A549 (cell line): ENCODE results near the gene PCGF5. TPM values are rescaled to one million over a fixed set of nuclear protein-coding genes. Genes with fewer than 3 reads are reported as not detected.

Source experiments
- ATAC-seq, 2 experiments: fragments of 200-7000 bp in 1 of 2; fragments of >200 bp in 1 of 2; cut with Nextera tagmentation in 1 of 2; cut with Tn5 transposase in 1 of 2; 3 replicates each; pipeline versions ENCODE4 v1.8.0 to v1.9.1; 2018 to 2020; ENCODE audit warnings: mild to moderate bottlenecking in 1 of 2, moderate library complexity in 1 of 2
- CTCF ChIA-PET: fragments of 300-600 bp; sonication (Branson Sonifier 250); formaldehyde crosslinking; extraction: SDS; loops from one replicate; lab custom pipeline; 2021; ENCODE audit warnings: antibody characterized with exemption, inconsistent platforms; lab: Yijun Ruan, JAX
- POLR2A ChIA-PET: fragments of 350-600 bp; formaldehyde crosslinking; extraction: SDS; loops from one replicate; lab custom pipeline; 2021; ENCODE audit warnings: antibody characterized with exemption, inconsistent platforms; lab: Yijun Ruan, JAX
- DNase-seq, 2 experiments: peaks; one replicate each; pipeline versions ENCODE4 v3.0.0 to v3.0.0-alpha.2; 2011 to 2016; ENCODE audit warnings: low read depth in 1 of 2, low spot score in 1 of 2
- FAIRE-seq: peaks from 2 replicates; lab custom pipeline; 2011; peaks lifted over from hg19 to GRCh38; lab: Jason Lieb, UNC
- H3K27ac ChIP-seq, 2 experiments: fragments of >200 bp; sonication (Bioruptor Twin); formaldehyde crosslinking; 3 replicates each; pipeline ENCODE4 v1.5.1; 2016 to 2017
- H3K4me1 ChIP-seq: fragments of >200 bp; sonication (Bioruptor Twin); formaldehyde crosslinking; 3 replicates; pipeline ENCODE4 v1.6.1; 2016
- H3K4me2 ChIP-seq: fragments of >200 bp; sonication (Bioruptor Twin); formaldehyde crosslinking; 3 replicates; pipeline ENCODE4 v1.6.1; 2016
- H3K4me3 ChIP-seq: fragments of >200 bp; sonication (Bioruptor Twin); formaldehyde crosslinking; 3 replicates; pipeline ENCODE4 v1.5.1; 2016
- H3K9me3 ChIP-seq: fragments of >200 bp; sonication (Bioruptor Twin); formaldehyde crosslinking; 3 replicates; pipeline ENCODE4 v1.6.1; 2016
- BCL3 ChIP-seq: fragments of >200 bp; sonication (Bioruptor Twin); formaldehyde crosslinking; IDR thresholded peaks from 3 replicates; pipeline ENCODE4 v1.6.1; 2016
- BHLHE40 ChIP-seq: IDR thresholded peaks from 2 replicates; pipeline ENCODE4 v1.6.1; 2012; ENCODE audit warnings: low read depth, low read length, inconsistent platforms
- CEBPB ChIP-seq, 2 experiments: fragments of >200 bp in 1 of 2; sonication (Bioruptor Twin) in 1 of 2; formaldehyde crosslinking in 1 of 2; IDR thresholded peaks; 2 replicates each; pipeline ENCODE4 v1.6.1; 2012 to 2016
- CHD2 ChIP-seq: fragments of 150-350 bp; IDR thresholded peaks from 2 replicates; pipeline ENCODE4 v1.6.1; 2014; ENCODE audit warnings: low read length; ENCODE audit not compliant: partially characterized antibody
- E2F6 ChIP-seq: IDR thresholded peaks from 2 replicates; pipeline ENCODE4 v1.6.1; 2012; ENCODE audit warnings: low read depth, borderline replicate concordance
- EP300 ChIP-seq, 2 experiments: fragments of >200 bp; sonication (Bioruptor Twin); formaldehyde crosslinking; IDR thresholded peaks; 2 replicates in 1 of 2; 3 replicates in 1 of 2; pipeline ENCODE4 v1.6.1; 2016 to 2017
- FOSL2 ChIP-seq, 2 experiments: fragments of 450-650 bp in 1 of 2; fragments of >200 bp in 1 of 2; sonication (Bioruptor Twin) in 1 of 2; formaldehyde crosslinking; IDR thresholded peaks; 2 replicates each; pipeline versions ENCODE4 v1.5.0 to v1.6.1; 2016 to 2020; ENCODE audit warnings: mild to moderate bottlenecking in 1 of 2, moderate library complexity in 1 of 2
- FOXS1 ChIP-seq: fragments of 250-450 bp; sonication (Bioruptor Pico); IDR thresholded peaks from 2 replicates; pipeline ENCODE4 v1.5.0; 2020; ENCODE audit warnings: mild to moderate bottlenecking, moderate library complexity
- HDAC2 ChIP-seq: fragments of 200-600 bp; sonication (generic); IDR thresholded peaks from 2 replicates; pipeline ENCODE4 v1.6.1; 2016
- HMGXB4 ChIP-seq: fragments of 250-450 bp; sonication (Bioruptor Pico); IDR thresholded peaks from 2 replicates; pipeline ENCODE4 v1.5.0; 2021; ENCODE audit warnings: mild to moderate bottlenecking, moderate library complexity, borderline replicate concordance
- HOXA7 ChIP-seq: fragments of 250-450 bp; sonication (Bioruptor Pico); IDR thresholded peaks from 2 replicates; pipeline ENCODE4 v1.5.0; 2020; ENCODE audit warnings: mild to moderate bottlenecking, moderate library complexity
- HOXB5 ChIP-seq: fragments of 250-450 bp; sonication (Bioruptor Pico); IDR thresholded peaks from 2 replicates; pipeline ENCODE4 v1.5.0; 2020; ENCODE audit warnings: mild to moderate bottlenecking, moderate library complexity
- JUN ChIP-seq, 2 experiments: fragments of >200 bp; sonication (Bioruptor Twin); formaldehyde crosslinking; IDR thresholded peaks; 2 replicates in 1 of 2; 3 replicates in 1 of 2; pipeline ENCODE4 v1.6.1; 2016 to 2017
- KDM5A ChIP-seq: fragments of 200-600 bp; sonication (generic); IDR thresholded peaks from 2 replicates; pipeline ENCODE4 v1.6.1; 2016; ENCODE audit warnings: antibody characterized with exemption, mild to moderate bottlenecking
- MAZ ChIP-seq: fragments of 150-350 bp; IDR thresholded peaks from 2 replicates; pipeline ENCODE4 v1.6.1; 2014; ENCODE audit warnings: antibody characterized with exemption, low read depth, low read length, borderline replicate concordance
- NFE2L2 ChIP-seq: fragments of 150-350 bp; conservative IDR thresholded peaks from 2 replicates; pipeline ENCODE4 v1.6.1; 2014; ENCODE audit warnings: low read length
- RAD21 ChIP-seq, 2 experiments: fragments of >200 bp in 1 of 2; sonication (Bioruptor Twin) in 1 of 2; formaldehyde crosslinking in 1 of 2; IDR thresholded peaks in 1 of 2; conservative IDR thresholded peaks in 1 of 2; 2 replicates in 1 of 2; 3 replicates in 1 of 2; pipeline ENCODE4 v1.6.1; 2012 to 2018; ENCODE audit warnings: inconsistent platforms in 1 of 2
- RCOR1 ChIP-seq: fragments of 150-350 bp; IDR thresholded peaks from 2 replicates; pipeline ENCODE4 v1.6.1; 2014; ENCODE audit warnings: antibody characterized with exemption, low read length, low read depth
- RFX5 ChIP-seq: fragments of 450-650 bp; IDR thresholded peaks from 2 replicates; pipeline ENCODE4 v1.7.1; 2014; ENCODE audit warnings: antibody characterized with exemption, mild to moderate bottlenecking, moderate library complexity
- SMC3 ChIP-seq: fragments of >200 bp; sonication (Bioruptor Twin); formaldehyde crosslinking; IDR thresholded peaks from 3 replicates; pipeline ENCODE4 v1.6.1; 2018; ENCODE audit warnings: inconsistent platforms
- SREBF2 ChIP-seq: fragments of 450-650 bp; IDR thresholded peaks from 2 replicates; pipeline ENCODE4 v1.6.1; 2014; ENCODE audit warnings: mild to moderate bottlenecking, moderate library complexity
- TFCP2L1 ChIP-seq: fragments of 250-450 bp; sonication (Bioruptor Pico); IDR thresholded peaks from 2 replicates; pipeline ENCODE4 v1.5.0; 2021; ENCODE audit warnings: mild to moderate bottlenecking
- TP53 ChIP-seq: fragments of 250-450 bp; sonication (Bioruptor Pico); IDR thresholded peaks from 2 replicates; pipeline ENCODE4 v1.5.0; 2021; ENCODE audit warnings: mild to moderate bottlenecking, moderate library complexity
- ZC3H11A ChIP-seq: fragments of 450-650 bp; IDR thresholded peaks from 2 replicates; pipeline ENCODE4 v1.6.1; 2014; ENCODE audit warnings: antibody characterized with exemption, mild to moderate bottlenecking
- ZFP36 ChIP-seq: fragments of 450-650 bp; IDR thresholded peaks from 2 replicates; pipeline ENCODE4 v1.6.1; 2014; ENCODE audit warnings: borderline replicate concordance; ENCODE audit not compliant: partially characterized antibody
- ZSCAN20 ChIP-seq: fragments of 250-450 bp; sonication (Bioruptor Pico); IDR thresholded peaks from 2 replicates; pipeline ENCODE4 v1.8.0; 2022; ENCODE audit warnings: mild to moderate bottlenecking, moderate library complexity
- WGBS: methylation state at CpG from one replicate; pipeline ENCODE4 v1.1.6; 2017; ENCODE audit errors: missing lambda C conversion rate; 5-methylcytosine and 5-hydroxymethylcytosine counted together
- polyA plus RNA-seq, 4 experiments: library from polyadenylated mRNA; depleted of rRNA in 3 of 4; stranded (reverse); fragments of >200 nt; fragmentation: RNase III in 1 of 4; extraction: RNeasy Plus Mini Kit Qiagen cat#74134 plus additional on column Dnase treatment in 1 of 4; gene quantifications; 2 replicates in 3 of 4; 3 replicates in 1 of 4; pipeline ENCODE4 v1.2.3, GENCODE V29; 2011 to 2017

The PCGF5 gene
- polyA plus RNA-seq, 2 of the 4 experiments (the other 2 are of a cell fraction): 28.5 to 39.9 TPM

- POLR2A ChIA-PET: no interaction called here
Observed at GRCh38 chr10:91206837-91207474, 13.5 kb upstream of the PCGF5 start.

GRCh38 chr10:91208642-91209041, 11.8 kb upstream of the PCGF5 start:
- DNase-seq: peak in 1 of 2 experiments; percentile 15
- CTCF ChIA-PET: interaction anchor here (0.8 kb wide), 1 partner anchor 12 kb away, joined by 3 read pairs; the partner anchor contains the start of gene PCGF5
- no peaks in the 10 kb centered on the region for H3K4me1 ChIP-seq

More at GRCh38 chr10:91206837-91207474, 13.5 kb upstream of the PCGF5 start:
- ATAC-seq (no peak), FAIRE-seq (peak; percentile 39), DNase-seq (no peak)
- CTCF ChIA-PET: no interaction called here
- Histone ChIP-seq H3K4me1 (0 out of 3 replicates have a peak, but pooled peaks cover 4% of the 10 kb centered on the region), H3K27ac (no peak overlapping the region), H3K4me3 (no peak overlapping the region), H3K9me3 (no peaks in the 10 kb centered on the region), H3K4me2 (no peak overlapping the region)
- no peak for TF ChIP-seq TP53 (CRISPR knock-in tag)
- no peak for TF ChIP-seq CHD2
- TF ChIP-seq NFE2L2: no peak
- TF ChIP-seq RCOR1: no peak
- TF ChIP-seq ZC3H11A: no peak
- TF ChIP-seq SMC3: no peak
- TF ChIP-seq HOXA7 (CRISPR knock-in tag): no peak
- TF ChIP-seq FOXS1: no peak
- TF ChIP-seq HMGXB4 (CRISPR knock-in tag): no peak
- whole genome bisulfite sequencing: 79% methylated on average over 3 of the region's 3 CpGs

GRCh38 chr10:91210014-91210413, 10.4 kb upstream of the PCGF5 start:
- WGBS: 73% methylated on average over 3 of the region's 3 CpGs
- ChIA-PET POLR2A (no interaction called here), CTCF (interaction anchor here (0.8 kb wide), 1 partner anchor 10 kb away, joined by 4 read pairs; the partner anchor contains the start of gene PCGF5)

More at GRCh38 chr10:91208642-91209041, 11.8 kb upstream of the PCGF5 start:
- Histone ChIP-seq H3K4me3 (no peak overlapping the region), H3K4me2 (no peak overlapping the region), H3K9me3 (no peaks in the 10 kb centered on the region), H3K27ac (no peak overlapping the region)
- POLR2A ChIA-PET: no interaction called here
- TF ChIP-seq RFX5: no peak
- no peak for TF ChIP-seq HOXB5 (CRISPR knock-in tag)
- no peak for TF ChIP-seq RCOR1
- no peak for TF ChIP-seq TP53 (CRISPR knock-in tag)
- TF ChIP-seq ZC3H11A: no peak
- TF ChIP-seq ZSCAN20: no peak
- no peak for TF ChIP-seq SREBF2
- no peak for TF ChIP-seq BHLHE40
- TF ChIP-seq HDAC2: no peak
- no peak for TF ChIP-seq EP300 (IDR thresholded peaks at IDR 0.05)
- no peak for TF ChIP-seq E2F6
- TF ChIP-seq FOSL2 (IDR thresholded peaks at IDR 0.05): no peak
- no peak for TF ChIP-seq FOSL2 (CRISPR knock-in tag; IDR thresholded peaks at IDR 0.05)
- no peak for TF ChIP-seq KDM5A
- TF ChIP-seq ZFP36: no peak
- ATAC-seq (no peak), FAIRE-seq (no peak)

More at GRCh38 chr10:91210014-91210413, 10.4 kb upstream of the PCGF5 start:
- ATAC-seq (no peak), DNase-seq (no peak), FAIRE-seq (no peak)
- TF ChIP-seq TFCP2L1 (CRISPR knock-in tag) (no peak), CEBPB (IDR thresholded peaks at IDR 0.05) (no peak), JUN (IDR thresholded peaks at IDR 0.05) (no peak), BCL3 (no peak), HMGXB4 (CRISPR knock-in tag) (no peak), RAD21 (conservative IDR thresholded peaks at IDR 0.05 in 1 of 2, IDR thresholded peaks at IDR 0.05 in 1 of 2) (no peak), MAZ (no peak)
- TF ChIP-seq, all 56 proteins: peak for 0
- Histone ChIP-seq H3K27ac (no peak overlapping the region), H3K4me1 (no peaks in the 10 kb centered on the region), H3K4me2 (no peak overlapping the region), H3K9me3 (no peaks in the 10 kb centered on the region), H3K4me3 (no peak overlapping the region)
